Upper lobe of left lung (tissue), 4 donors: ENCODE results near the gene THAP4.

Source experiments
- CTCF ChIP-seq, 6 experiments: fragments of 450-650 bp in 4 of 6; fragments of 200-600 bp in 2 of 6; sonication (generic) in 2 of 6; IDR thresholded peaks; one replicate each; pipeline ENCODE4 v1.5.1; 2016 to 2019; ENCODE audit warnings: antibody characterized with exemption in 6 of 6
- POLR2A ChIP-seq, 4 donors: fragments of 450-650 bp; IDR thresholded peaks; one replicate each; pipeline ENCODE4 v1.5.1; 2016 to 2017; ENCODE audit warnings: antibody characterized with exemption in 4 of 4, mild to moderate bottlenecking in 2 of 4

- TF ChIP-seq POLR2A (IDR thresholded peaks at IDR 0.05) (no peak), CTCF (IDR thresholded peaks at IDR 0.05) (no peak)
Observed at GRCh38 chr2:241638940-241639339, 2.0 kb upstream of the THAP4 start.
